Hematopoietic multipotent progenitor cell treated with erythropoietin and hydrocortisone succinate and interleukin-3 and kit ligand, for 4 days (in vitro differentiated cells): Measurements from ENCODE around the gene MOSPD2.

Experiments
- DNase-seq: peaks from one replicate; pipeline ENCODE4 v3.0.0-alpha.2; 2015

Gene MOSPD2

DNA sequence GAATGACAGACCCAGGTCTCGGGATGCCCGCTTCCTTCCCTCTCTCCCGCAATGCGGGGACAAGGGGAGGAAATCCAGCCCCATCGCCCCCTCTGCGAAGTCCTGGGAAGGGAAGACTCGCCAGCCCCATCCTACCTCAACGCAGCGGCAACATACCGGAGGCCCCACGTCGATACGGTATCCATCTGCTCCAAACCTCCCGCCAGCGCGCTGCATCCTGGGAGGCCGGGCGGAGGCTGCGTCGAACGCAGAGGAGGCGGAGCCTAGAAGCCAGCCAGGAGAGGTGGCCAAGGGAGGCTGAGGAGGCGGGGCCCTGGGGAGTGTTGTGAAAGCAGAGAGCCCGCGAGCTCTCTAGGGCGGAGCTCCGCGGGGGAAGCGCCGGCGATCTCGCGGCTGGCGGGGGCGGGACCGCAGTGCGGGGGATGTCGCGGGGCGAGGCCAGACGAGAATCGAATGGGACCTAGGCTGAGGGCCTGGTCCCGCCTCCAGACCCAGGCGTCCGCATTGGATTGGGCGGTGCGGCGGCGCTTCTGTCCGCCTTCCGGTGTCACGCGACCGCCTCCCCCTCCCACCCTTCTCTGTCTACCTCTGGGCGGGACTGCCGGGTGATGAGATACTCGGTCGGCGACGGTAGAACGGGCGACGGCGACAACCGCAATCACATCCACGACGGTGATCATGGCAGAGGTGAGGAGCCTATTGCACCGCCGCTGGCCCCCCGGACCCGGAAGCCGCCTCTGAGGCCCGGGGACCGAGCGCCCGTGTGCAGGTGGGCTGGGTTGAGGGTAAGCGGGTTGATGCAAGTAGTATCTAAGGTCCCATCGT, at the start of gene MOSPD2, which contains the start of gene FANCB:
TSS of gene MOSPD2 (plus strand) at position 571 of the 825 bp plus-strand sequence. CDS start at position 679, 108 bp downstream.
TSS of gene FANCB (minus strand) at position 219 of the 825 bp plus-strand sequence. CDS start 7,559 bp downstream, outside the sequence.
- peak; percentile 97 for DNase-seq

DNA sequence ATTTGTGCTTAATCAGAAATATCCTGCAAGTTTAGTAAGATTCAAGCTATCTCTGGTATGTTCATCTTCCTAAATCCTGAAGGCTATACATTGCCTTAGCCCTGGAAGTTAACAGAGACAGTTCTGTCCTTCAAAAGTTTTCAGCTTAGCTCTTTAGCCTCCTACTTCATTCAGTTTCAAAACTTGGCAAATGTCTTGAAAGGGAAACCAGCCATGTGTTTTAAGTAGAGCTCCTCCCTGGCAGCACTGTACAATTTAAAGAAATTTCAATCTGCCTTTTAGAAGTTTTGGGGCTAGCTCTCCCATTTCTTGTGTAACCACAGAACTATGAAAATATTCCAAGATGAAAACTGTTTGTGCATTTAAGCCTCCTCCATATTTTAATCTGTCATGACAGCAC, 47.4 kb upstream of the MOSPD2 start:
- DNase-seq: no peak

DNA sequence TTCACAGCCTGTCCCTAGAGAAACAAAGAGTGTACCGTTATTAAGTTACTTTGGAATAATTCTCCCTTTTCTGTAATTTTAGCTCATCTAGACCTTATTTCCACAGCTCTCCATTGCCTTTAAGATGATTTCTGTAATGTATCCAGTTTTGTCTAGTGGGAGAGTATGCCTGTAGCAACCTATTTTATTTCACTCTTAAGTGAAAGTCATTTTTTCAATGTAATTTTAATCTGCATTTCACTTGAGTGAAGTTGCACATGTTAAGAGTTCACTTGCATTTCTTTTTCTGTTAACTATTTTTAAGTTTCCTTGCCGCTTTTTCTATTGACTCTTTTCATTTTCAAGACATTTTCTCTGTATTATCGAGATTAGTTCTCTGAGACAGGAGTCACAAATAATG, 46.9 kb upstream of the MOSPD2 start:
- DNase-seq: no peak

DNA sequence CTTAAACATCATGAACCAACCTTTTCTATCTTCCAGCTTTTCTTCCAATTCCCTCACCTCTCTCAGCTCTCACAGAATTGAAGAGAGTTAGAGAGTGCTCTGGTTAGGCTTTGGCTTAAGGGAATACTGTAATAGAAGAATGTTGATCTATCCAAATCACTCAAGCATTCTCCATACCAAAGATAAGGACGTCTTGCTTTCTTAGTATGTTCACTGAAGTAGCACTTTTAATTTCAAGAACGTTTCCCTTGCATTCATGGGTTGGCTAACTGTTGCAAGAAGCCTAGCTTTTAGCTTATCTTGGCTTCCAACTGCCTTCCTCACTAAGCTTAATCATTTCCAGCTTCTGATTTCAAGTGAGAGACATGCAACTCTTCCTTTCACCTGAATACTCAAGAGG, 43.6 kb upstream of the MOSPD2 start:
- DNase-seq: no peak

DNA sequence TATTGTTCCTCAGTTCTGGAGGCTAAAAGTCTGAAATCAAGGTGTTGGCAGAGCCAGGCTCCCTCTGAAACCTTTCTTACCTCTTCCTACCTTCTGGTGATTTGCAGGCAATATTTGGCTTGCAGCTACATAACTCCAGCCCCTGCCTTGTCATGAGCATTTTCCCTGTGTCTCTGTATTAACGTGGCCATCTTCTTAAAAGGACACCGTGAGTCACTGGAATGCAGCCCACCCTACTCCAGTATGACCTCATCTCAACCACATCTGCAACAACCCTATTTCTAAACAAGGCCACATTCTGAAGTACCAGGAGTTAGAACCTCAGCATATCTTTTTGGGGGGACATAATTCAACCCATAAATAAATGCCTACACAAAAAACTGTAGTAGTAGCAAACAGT, 41.1 kb upstream of the MOSPD2 start:
- DNase-seq: no peak

DNA sequence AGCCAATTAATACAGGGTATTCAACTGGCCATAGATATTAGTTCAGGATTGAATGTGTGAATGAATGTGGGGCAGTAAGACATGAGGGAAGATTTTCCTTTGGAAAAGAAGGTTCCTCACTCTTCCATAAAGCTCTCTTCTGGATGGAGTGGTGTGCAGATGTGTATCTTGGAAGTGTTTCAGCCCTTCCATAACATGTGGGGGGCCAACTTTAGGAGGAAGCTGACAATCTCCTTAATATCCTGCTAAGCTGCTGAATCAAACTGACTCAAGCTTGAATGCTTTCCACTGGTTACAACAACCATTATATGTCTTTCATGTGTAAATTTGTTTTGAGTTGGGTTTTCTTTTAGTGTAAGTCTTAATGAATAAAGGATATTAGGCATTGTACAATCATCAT, 40.6 kb upstream of the MOSPD2 start:
- no peak for DNase-seq

DNA sequence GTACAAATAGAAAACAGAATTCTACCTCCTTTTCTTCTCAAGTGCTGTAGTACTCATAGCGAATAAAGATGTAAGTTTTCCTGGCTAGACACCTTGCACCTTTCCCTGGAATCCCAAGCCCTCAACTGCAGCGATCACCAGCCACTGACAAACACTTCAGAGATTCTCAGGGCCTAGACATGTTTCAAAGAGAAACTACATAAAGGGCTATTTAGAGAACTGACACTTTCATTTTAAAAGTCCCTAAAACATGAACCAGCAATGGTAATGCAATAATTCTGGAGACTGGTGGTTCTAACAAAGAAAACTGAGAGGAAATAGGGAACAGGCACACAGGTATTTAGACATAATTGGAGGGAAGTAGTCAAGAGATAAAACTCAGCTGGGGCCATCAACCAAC, 36.1 kb upstream of the MOSPD2 start:
- DNase-seq: no peak

DNA sequence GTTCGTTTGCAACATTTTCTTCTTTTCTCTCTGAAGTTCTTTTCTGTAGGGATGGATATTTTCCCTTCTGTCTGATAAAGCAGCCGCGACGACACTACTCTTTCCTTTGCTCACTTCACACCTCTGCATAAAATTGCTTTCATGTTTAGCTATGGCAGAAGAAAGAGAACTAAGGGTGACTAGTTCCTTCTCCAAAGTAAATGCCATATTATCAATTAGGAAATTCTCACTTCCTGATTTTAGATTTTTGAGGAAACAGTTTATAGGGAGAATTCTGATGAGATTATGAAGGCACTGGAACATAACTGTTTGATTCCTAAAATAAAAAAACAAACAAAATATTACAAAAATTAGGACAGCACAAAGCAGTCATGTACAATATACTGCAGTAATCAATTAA, 29.6 kb upstream of the MOSPD2 start:
- no peak for DNase-seq

DNA sequence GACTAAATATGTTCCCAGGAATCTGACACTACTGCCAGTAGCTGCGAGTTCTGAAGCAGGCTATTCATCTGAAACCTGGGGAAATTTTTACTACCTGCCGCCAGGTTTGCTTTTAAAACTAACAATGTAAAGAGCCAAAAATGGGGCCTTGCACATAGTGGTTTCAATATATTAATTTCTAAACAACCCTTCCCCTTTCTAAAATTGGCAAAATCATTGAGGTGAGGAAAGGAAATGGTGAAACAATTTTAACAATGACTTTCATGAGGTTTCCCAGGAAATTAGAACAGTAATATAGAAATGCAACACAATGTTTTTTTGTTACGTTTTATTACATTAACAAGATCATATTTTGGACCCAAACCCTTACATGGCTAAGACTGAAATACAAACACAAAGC, 21.7 kb upstream of the MOSPD2 start:
- peak; percentile 13 for DNase-seq

DNA sequence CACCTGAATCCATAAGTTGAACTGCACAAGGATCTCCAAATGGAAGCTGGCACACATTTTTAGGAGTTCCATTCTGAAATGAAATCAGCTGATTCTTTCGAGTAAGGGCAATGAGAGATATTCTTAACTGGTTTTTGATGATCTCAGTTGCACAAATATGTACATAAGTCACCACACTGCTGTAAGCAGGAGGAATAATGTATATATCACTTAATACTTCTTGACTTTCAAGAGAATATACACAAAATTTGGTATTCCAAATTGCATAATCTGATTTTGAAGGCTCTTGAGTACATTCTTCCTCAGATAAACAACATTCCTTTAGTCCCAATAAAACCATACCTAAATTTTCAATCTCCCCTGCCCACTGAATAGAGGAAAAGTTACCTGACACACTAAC, 8.6 kb upstream of the MOSPD2 start:
- no peak for DNase-seq

DNA sequence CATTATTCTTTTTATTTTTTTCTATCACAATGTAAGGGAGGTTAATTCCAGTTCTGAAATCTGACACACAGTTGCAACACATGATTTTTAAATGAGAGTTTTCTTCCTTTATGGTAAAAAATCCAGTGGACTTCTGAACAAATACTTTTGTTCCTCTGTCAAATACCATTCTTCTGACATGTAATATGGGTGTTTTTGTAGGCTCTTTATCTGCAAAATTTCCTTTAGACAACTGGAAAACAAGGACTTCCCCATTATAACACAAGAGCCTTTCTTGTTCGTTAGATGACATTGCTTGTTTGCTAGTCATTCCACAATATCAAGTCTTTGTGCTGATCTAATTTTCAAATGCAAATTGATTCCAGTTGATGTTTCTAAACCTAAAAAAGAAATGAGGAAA, 8.0 kb upstream of the MOSPD2 start:
- DNase-seq: no peak

DNA sequence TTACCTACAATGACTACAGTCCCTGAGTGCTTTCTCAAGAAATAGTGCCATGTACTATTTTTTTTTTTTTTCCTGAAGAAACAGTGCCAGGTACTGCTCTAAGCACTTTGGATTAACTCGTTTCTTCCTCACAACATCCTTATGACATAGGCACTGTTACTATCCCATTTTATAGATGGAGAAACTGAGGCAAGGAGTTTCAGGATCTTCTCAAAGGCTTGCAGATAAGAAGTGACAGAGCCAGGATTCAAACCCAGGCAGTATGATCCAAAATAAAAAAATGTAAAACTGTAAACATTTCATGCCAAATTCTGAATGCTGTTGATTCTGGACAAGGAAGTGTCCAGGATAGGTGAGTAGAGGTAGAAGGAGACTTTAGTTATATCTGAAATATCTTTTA, 1.5 kb upstream of the MOSPD2 start:
- no peak for DNase-seq

DNA sequence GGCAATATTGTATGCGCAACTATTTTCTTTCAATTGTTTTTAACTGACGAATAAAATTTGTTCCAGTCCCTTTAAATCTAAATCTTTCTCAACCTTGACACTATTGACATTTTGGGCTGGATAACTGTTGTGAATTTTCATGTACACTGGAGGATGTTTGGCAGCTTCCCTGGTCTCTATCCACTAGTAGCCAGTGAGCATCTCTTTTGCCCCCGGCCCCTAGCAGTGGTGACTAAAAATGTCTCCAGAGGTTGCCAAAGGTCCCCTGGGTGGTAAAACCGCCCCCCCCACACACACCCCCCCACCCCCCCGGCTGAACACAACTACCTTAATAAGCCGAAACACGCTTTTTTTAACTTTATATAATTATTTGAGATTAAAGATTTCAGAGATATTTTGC, 866 bp upstream of the MOSPD2 start:
- peak; percentile 24 for DNase-seq

DNA sequence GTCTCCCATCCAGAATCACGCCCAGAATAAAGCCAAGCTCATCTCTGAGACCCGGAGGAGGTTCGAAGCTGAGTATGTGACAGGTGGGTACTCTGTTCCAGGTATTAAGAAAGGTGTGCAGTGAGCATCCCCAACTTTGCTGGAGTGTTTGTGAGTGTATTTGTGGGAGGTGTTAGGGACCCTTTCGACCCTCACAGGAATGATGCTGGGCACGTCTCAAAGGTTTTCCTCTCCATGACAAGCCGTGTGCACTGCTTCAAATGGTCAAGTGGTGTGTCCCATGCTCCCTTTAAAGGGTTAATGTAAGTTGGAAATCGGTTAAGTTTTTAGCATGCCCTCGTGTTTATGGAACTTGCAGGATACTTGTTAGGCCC, 442 bp downstream of the MOSPD2 start:
- DNase-seq: no peak

DNA sequence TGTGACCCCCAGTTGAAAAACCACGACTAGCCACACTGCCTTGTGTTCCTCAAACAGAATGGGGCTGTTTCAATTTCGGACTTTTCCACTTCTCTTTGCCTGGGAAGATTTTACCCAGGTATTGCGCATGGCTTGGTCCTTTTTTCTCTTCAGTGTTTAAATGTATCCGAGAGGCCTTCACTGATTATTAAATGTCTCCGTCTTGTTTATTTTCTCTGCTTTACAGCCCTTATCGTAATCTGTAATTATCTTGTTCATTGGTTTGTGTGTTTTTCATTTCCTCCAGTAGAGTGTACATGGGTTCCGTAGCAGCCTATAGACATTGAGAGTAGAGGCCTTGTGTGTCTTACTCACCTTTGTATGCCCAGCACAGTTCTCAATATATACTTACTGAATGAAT, 2.4 kb downstream of the MOSPD2 start:
- no peak for DNase-seq

DNA sequence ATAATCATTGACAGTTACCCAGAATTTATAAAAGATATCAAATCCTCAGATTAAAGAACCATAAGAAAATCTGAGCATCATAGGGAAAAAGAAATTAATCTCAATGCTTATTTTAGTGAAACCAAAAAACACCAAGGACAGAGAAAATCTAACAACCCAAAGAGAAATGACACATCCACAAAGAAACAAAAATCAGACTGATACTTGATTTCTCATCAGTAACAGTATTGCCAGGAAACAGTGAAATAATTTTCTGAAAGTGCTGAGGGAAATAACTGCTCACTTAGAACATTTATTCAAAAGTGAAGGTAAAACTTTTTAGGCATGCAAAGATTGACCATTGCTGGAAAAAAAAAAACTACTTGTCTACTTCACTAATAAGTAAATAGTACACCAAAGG, 10.6 kb downstream of the MOSPD2 start:
- DNase-seq: no peak

DNA sequence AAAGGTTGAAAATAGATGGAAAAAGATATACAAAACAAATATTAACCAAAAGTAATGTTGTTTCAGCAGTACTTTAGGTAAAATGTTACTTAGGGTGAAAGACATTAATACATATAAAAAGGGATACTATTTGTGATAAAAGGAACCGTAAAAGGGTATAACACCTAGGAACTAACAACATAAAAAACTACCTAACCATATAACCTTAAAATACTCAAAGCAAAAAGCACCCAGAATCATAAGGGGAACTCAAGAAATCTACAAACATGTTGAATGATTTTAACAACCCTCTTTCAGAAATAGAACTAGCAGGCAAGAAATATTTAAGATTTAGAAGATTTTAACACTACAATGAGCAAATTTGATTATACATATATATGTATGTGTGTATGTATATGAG, 11.5 kb downstream of the MOSPD2 start:
- DNase-seq: no peak

DNA sequence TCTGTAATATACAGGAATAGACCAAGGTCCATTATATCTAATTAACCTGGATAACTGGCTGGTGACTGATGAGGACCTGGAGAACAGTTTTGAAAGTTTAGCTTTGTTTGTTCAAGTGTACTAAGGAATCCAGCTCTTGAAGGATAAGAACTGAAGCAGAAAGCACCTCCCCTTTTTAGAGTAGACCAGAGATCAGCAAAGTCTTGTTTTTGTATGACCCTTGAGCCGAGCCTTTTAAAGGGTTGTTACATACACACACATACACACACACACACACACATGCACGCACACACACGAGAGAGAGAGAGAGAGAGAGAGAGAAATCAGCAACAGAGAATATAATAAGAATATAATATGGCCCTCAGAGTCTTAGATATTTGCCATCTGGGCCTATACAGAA, 13.0 kb downstream of the MOSPD2 start:
- no peak for DNase-seq

DNA sequence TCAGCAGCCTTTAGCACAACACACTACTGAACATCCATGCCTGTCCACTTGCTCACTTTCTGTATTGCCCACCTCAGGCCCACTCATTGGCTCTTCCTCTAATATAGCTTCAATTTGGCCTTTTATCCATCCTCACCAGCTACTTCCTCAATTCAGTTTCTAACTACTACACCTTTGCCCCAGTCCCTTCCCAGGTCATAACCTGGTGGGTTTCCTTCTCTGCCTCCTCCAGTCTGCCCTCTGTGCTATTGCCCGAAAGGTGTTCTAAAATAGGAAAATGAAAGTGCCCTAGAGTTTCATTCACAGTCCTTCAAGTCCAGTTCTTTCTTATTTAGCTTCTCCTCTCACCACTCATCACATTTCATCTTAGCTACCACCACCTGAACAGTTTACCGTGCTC, 23.1 kb downstream of the MOSPD2 start:
- DNase-seq: no peak

DNA sequence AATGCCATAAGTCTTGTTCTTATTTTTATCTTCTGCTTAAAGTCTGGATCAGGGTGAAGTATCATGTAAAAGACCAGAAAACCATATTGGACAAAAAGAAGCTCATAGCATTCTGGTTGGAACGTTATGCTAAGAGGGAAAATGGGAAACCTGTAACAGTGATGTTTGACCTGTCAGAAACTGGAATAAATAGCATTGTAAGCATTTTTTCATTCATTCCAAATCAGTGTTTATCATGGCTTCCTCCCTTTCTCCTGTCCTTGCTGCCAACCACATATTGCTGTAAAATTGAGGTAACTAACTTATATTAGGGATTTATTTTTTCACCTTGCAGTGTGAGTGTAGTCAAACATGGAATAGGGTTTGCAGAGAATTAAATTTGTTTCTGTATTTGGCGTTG, 23.8 kb downstream of the MOSPD2 start:
- no peak for DNase-seq

DNA sequence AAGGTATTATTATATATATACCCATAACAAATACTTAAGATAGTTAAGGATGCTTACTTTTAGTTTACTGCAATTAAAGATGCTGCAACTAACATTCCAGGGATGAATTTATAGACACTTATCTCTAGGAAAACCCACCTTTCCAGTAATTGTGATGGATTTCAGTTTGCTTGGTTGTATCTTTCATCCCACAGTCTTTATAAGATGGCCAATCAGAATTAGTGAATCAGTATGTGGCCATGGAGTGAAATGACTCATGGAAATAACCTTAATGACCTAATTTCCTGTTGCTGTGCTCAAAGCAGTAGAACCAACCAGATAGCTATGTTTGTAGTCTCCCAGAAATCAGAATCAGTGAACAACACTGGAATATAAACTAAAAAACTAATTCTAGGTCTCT, 26.4 kb downstream of the MOSPD2 start:
- peak; percentile 15 for DNase-seq

DNA sequence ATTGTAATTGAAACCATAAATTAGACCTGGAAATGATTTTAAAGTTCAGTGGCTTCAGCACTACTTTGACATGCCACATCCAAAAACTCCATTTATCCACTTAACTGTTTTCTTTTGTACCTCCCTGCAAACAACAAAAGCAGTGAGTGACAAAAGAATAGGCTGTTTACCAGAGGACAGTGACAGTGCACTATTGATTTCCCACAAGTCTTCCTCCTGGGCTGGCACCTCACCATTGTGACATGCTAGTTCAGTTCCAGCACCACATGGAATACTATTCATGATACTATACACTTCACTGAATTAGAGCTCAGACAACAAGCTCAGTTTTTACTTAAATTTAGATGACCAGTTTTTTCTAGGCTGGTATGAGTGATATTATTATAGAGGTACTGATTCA, 29.3 kb downstream of the MOSPD2 start:
- DNase-seq: no peak

DNA sequence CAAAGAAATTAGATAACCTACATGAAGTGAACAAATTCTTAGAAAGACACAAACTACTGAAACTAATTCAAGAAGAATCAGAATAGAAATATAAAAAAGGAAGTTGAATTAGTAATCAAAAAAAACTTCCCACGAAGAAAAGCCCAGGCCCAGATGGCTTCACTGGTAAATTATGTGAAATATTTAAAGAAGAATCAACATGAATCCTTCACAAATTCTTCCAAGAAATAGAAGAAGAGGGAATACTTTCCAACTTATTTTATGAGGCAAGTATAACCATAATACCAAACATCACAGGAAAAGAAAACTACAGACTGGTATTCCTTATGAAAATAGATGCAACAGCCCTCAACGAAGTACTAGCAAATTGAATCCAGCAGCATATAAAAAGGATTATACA, 30.7 kb downstream of the MOSPD2 start:
- no peak for DNase-seq

DNA sequence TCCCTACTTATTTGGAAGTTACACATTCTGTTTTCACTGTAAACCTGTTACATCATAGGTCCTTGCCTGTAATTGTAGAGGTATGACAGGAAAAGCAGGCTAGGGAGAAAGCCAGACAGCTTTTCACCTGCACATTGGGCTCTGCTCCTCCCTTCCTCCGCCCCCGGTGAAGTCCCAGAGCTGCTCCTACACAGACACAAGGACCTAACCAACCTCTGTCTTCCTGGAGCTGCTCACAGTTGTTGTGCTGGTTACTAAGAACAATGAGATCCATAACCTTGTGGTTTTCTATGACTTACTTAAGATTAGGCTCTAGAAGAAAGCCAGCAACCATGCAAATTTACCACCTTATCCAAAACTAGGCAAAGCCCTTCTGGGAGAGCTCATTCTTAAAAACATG, 40.0 kb downstream of the MOSPD2 start:
- no peak for DNase-seq

DNA sequence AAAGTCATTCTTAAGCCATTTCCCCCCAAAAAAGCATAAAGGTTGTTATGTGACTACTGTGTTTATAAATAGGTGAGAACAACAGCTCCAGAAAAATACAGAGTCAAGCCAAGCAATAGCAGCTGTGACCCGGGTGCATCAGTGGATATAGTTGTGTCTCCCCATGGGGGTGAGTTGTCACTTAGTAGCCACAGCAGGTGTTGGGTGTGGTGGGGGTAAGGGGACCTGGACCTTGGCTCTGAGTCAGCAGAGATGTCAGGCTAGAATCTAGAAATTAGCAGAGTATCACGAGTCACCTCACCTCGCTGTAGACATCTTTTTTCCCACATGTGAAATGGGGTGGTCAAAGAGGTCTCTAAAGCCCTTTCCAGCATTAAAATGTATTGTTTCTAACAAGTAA, 42.4 kb downstream of the MOSPD2 start:
- no peak for DNase-seq
